ENCODE data around the gene ATP5MC2. TPM values are rescaled to one million over a fixed set of nuclear protein-coding genes. Genes with fewer than 3 reads are reported as not detected.

ATP5MC2 gene
- total and polyA plus RNA-seq, 9 of the 15 experiments (the other 6 are each of a cell fraction or from before 2014, with no cell fraction given) = 314 to 1,208 (median 468) TPM

DNA sequence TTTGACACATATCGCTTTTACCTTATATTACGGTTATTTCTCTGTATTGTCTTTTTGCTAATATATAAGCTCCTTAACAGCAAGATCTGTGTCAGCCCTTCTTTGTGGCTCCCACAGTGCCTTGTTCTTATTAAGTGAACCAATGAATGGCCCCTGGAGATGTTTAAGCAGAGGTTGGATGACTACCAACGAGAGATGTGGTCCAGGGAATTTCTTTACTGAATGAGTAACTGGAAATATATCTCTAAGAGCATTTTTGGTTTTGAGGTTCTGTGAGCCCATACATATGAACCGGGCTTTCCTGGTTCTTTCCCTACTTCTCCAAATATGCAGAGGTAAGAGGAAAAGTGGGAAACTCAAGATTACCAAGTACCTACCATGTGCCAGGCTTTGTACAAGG is 27.9 kb upstream of the ATP5MC2 start (continued):
- TF ChIP-seq ZNF140 (CRISPR knock-in tag; IDR thresholded peaks at IDR 0.05) (no peak), BRD4 (IDR thresholded peaks at IDR 0.05) (no peak), MYNN (IDR thresholded peaks at IDR 0.05) (no peak), MYNN (CRISPR knock-in tag; IDR thresholded peaks at IDR 0.05) (no peak), EP400 (IDR thresholded peaks at IDR 0.05) (no peak), NCOA4 (IDR thresholded peaks at IDR 0.05; ENCODE audit: partially characterized antibody) (no peak)

DNA sequence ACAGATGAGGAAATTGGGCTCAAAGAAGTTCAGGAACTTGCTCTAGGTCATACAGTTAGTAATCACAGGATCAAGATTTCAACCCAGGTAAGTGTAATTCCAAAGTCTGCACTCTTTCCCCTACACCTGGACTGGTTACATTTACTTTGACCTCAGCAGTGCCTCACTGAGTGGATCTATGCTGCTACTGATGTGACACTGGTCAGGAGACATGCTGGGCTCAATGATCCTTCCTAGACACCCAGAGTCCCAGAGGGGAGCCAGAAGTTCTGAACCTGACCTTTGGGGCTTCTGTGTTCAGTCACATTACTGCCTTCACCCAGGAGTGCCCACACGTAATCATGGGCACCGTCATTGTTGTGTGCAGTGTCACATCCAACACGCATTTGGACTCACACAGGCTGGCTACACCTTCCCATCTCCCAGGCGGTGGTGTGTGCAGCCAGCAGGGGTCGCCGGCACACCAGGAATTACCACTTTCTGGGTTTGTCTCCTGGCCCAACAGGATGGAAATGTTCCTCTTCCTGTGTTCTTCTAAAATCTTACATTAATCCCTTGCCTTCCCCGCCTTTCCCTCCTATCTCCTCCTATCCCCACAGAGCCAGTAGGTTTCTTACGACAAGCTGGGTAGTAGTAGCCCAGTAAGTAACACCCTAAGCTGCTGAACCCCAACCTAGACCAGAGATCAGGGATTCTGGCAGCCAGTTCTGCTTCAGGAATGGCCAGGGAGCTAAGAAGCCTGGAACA is 25.8 kb upstream of the ATP5MC2 start:
- peaks cover 3% of the 10 kb centered on the region; the same call in 1 of the 2 replicates for H4K20me1 ChIP-seq (replicated peaks; ENCODE audit: control insufficient read depth, insufficient read depth, low read length)
- CTCF ChIA-PET (ENCODE audit: low intra/inter-chr PET ratio) = interaction anchor here (0.7 to 9.5 kb wide), 5 partner anchors 8 to 57 kb away, joined by 3 to 252 read pairs (median 3); no protein-coding TSS in a partner anchor
- WGBS (ENCODE audit: insufficient coverage, low coverage, missing lambda C conversion rate) = 0% methylated on average over 8 of the region's 8 CpGs
- no peak overlapping the region for H3K4me2 ChIP-seq (ENCODE audit: insufficient read depth, low read length)
- no peak overlapping the region for H2AFZ ChIP-seq (ENCODE audit: low read depth, low read length)
- H3K4me1 ChIP-seq (replicated peaks in 1 of 2; ENCODE audit: control insufficient read depth in 2 of 2, insufficient read depth in 2 of 2, low read length in 2 of 2) = no peaks in the 10 kb centered on the region
- DNase-seq (ENCODE audit: extremely low read depth in 1 of 4, low spot score in 3 of 4) (peak; percentile 58 to 82 (median 68)), FAIRE-seq (peak; percentile 93), ATAC-seq (peak; percentile 99)
- H3K27ac ChIP-seq (ENCODE audit: extremely low read depth, low read depth, low read length) = no peak overlapping the region
- BruUV-seq (replicated peaks) = no TSS peak
- in situ Hi-C loops (cut with MboI) (loop anchor here (5.0 kb wide), 1 partner anchor 41 kb away; no protein-coding TSS in a partner anchor), intact Hi-C loops (cut with micrococcal nuclease) (loop anchor here (1.0 kb wide), 2 partner anchors 42 to 45 kb away; no protein-coding TSS in a partner anchor)
- no peaks in the 10 kb centered on the region for H3K36me3 ChIP-seq (ENCODE audit: control insufficient read depth, insufficient read depth, low read length)
- H3K79me2 ChIP-seq (ENCODE audit: control insufficient read depth, insufficient read depth, low read length) = no peaks in the 10 kb centered on the region
- POLR2A ChIA-PET = interaction anchor here (0.6 to 1.3 kb wide), 4 partner anchors 8 to 42 kb away, joined by 3 to 15 read pairs (median 3); no protein-coding TSS in a partner anchor
- no peaks in the 10 kb centered on the region for H3K9me3 ChIP-seq (replicated peaks; ENCODE audit: control insufficient read depth, insufficient read depth, low read depth, low read length)
- peaks cover 47 to 50% of the 10 kb centered on the region in 2 experiments for H3K27me3 ChIP-seq (ENCODE audit: control insufficient read depth in 2 of 2, insufficient read depth in 2 of 2, low read length in 2 of 2)
- no peak overlapping the region for H3K9ac ChIP-seq (ENCODE audit: insufficient read depth in 1 of 2, low read depth in 2 of 2, low read length in 2 of 2)
- H3K4me3 ChIP-seq = no peak overlapping the region
- H3K9me1 ChIP-seq (ENCODE audit: control insufficient read depth, insufficient read depth, low read length) = no peaks in the 10 kb centered on the region
- TF ChIP-seq KLF16 (IDR thresholded peaks at IDR 0.05) = peak; percentile 38; the same call in 1 of the 2 replicates
- TF ChIP-seq ARID2 (IDR thresholded peaks at IDR 0.05) = peak; percentile 79
- TF ChIP-seq JUND (IDR thresholded peaks at IDR 0.05; ENCODE audit: borderline replicate concordance, low read depth, low read length) = 0 out of 2 replicates have a peak, but pooled peaks have one; percentile 26
- no peak for TF ChIP-seq JUND (tag; IDR thresholded peaks at IDR 0.05; ENCODE audit: borderline replicate concordance, low read depth, low read length)
- TF ChIP-seq, protein P1, sequence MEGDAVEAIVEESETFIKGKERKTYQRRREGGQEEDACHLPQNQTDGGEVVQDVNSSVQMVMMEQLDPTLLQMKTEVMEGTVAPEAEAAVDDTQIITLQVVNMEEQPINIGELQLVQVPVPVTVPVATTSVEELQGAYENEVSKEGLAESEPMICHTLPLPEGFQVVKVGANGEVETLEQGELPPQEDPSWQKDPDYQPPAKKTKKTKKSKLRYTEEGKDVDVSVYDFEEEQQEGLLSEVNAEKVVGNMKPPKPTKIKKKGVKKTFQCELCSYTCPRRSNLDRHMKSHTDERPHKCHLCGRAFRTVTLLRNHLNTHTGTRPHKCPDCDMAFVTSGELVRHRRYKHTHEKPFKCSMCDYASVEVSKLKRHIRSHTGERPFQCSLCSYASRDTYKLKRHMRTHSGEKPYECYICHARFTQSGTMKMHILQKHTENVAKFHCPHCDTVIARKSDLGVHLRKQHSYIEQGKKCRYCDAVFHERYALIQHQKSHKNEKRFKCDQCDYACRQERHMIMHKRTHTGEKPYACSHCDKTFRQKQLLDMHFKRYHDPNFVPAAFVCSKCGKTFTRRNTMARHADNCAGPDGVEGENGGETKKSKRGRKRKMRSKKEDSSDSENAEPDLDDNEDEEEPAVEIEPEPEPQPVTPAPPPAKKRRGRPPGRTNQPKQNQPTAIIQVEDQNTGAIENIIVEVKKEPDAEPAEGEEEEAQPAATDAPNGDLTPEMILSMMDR (IDR thresholded peaks at IDR 0.05 in 2 of 3, conservative IDR thresholded peaks at IDR 0.05 in 1 of 3; ENCODE audit: insufficient read depth in 2 of 3, low read depth in 1 of 3, low read length in 3 of 3) = peak; percentile 97 to 99 (median 98)
- TF ChIP-seq, protein P2, sequence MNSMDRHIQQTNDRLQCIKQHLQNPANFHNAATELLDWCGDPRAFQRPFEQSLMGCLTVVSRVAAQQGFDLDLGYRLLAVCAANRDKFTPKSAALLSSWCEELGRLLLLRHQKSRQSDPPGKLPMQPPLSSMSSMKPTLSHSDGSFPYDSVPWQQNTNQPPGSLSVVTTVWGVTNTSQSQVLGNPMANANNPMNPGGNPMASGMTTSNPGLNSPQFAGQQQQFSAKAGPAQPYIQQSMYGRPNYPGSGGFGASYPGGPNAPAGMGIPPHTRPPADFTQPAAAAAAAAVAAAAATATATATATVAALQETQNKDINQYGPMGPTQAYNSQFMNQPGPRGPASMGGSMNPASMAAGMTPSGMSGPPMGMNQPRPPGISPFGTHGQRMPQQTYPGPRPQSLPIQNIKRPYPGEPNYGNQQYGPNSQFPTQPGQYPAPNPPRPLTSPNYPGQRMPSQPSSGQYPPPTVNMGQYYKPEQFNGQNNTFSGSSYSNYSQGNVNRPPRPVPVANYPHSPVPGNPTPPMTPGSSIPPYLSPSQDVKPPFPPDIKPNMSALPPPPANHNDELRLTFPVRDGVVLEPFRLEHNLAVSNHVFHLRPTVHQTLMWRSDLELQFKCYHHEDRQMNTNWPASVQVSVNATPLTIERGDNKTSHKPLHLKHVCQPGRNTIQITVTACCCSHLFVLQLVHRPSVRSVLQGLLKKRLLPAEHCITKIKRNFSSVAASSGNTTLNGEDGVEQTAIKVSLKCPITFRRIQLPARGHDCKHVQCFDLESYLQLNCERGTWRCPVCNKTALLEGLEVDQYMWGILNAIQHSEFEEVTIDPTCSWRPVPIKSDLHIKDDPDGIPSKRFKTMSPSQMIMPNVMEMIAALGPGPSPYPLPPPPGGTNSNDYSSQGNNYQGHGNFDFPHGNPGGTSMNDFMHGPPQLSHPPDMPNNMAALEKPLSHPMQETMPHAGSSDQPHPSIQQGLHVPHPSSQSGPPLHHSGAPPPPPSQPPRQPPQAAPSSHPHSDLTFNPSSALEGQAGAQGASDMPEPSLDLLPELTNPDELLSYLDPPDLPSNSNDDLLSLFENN (IDR thresholded peaks at IDR 0.05; ENCODE audit: low read depth in 2 of 2, low read length in 2 of 2) = 0 out of 4 replicates have a peak, but pooled peaks of 1 of the 2 experiments have one; percentile 16
- TF ChIP-seq CREM (IDR thresholded peaks at IDR 0.05; ENCODE audit: low read depth) = 0 out of 2 replicates have a peak, but pooled peaks have one; percentile 13
- TF ChIP-seq SNIP1 (IDR thresholded peaks at IDR 0.05; ENCODE audit: low read depth) = no peak
- 0 out of 4 replicates have a peak, but pooled peaks of 1 of the 2 experiments have one; percentile 33 for TF ChIP-seq RCOR1 (IDR thresholded peaks at IDR 0.05; ENCODE audit: borderline replicate concordance in 1 of 2, low read depth in 2 of 2, low read length in 2 of 2)

Data from K562 (cell line).